Measurements from ENCODE around the gene RPS18. TPM values are rescaled to one million over a fixed set of nuclear protein-coding genes. Genes with fewer than 3 reads are reported as not detected.

The RPS18 gene
- total and polyA plus RNA-seq, 2 donors (not counting 1 experiment from before 2014, with no cell fraction given): 4,034 to 4,995 TPM

DNA sequence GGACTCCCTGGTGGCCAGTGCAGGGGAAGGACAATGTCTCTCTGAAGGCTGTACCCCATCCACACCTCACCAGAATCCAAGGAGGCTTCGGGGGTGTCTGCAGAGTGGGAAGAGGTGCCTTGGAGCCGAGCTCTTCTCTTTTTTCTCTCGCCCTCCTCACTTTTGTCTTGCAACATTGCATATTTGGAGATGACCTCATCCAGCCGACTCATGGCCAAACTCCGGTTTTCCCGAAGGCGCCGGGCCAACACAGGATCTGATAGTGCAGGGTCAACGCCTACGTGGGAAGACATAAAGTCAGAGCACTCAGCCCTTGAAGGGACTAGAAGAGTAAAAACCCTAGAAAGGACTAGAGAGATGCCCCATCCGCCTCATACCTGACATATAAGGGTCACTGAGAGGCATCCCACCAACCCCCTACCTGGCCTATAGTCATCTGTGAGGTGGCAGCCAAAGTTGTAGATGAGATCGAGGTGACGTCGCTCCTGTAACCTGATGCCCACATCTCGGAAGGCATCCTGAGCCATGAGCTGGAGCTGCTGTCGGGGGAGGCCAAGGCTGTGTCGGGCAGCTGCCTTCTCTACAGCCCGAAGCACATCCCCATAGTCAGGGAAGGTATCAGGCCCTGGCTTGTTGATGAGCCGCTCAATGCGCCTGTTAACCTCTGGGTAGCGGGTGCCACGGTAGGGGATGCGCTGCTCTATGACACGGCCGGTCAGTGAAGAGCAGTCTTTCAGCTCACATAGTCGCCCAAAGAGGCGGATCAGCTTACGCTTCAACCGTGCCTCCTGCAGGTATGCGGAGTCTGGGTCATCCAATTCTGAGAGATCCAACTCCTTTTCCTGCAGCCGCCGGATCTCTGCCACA lies 48.7 kb downstream of the RPS18 start:
- H3K4me3 ChIP-seq (replicated peaks in 1 of 4; ENCODE audit: control extremely low read depth in 1 of 4, insufficient read depth in 1 of 4, low read depth in 3 of 4, low read length in 4 of 4): peak overlapping the region; percentile 7 to 83 (median 24)
- no peak overlapping the region for H2AFZ ChIP-seq (ENCODE audit: low read length)
- DNase-seq (ENCODE audit: low read depth in 2 of 2): peak; percentile 93 to 94
- H3K4me2 ChIP-seq (ENCODE audit: extremely low read depth, insufficient read depth, low read length): peak overlapping the region; percentile 64
- peak overlapping the region; percentile 43 for H3K9ac ChIP-seq (ENCODE audit: insufficient read depth, low read length)
- H3K9me3 ChIP-seq (ENCODE audit: control insufficient read depth, insufficient read depth, low read depth, low read length): no peaks in the 10 kb centered on the region
- no peaks in the 10 kb centered on the region for H4K20me1 ChIP-seq (ENCODE audit: control insufficient read depth, extremely low read depth, insufficient read depth, low read length)
- TF ChIP-seq EZH2 (IDR thresholded peaks at IDR 0.05; ENCODE audit: low read length, missing control alignments): no peak
- H3K4me1 ChIP-seq (ENCODE audit: control insufficient read depth, extremely low read depth, insufficient read depth, low read length): peaks cover 39% of the 10 kb centered on the region
- H3K27me3 ChIP-seq (ENCODE audit: control insufficient read depth, insufficient read depth, low read length): no peaks in the 10 kb centered on the region
- peaks cover 14% of the 10 kb centered on the region for H3K36me3 ChIP-seq (ENCODE audit: control insufficient read depth, insufficient read depth, low read length)
- peaks cover 43% of the 10 kb centered on the region for H3K79me2 ChIP-seq (ENCODE audit: control insufficient read depth, insufficient read depth, low read length)
- H3K27ac ChIP-seq (ENCODE audit: insufficient read depth, low read length): peak overlapping the region; percentile 83

- Histone ChIP-seq H3K4me1 (ENCODE audit: control insufficient read depth, extremely low read depth, insufficient read depth, low read length) (peaks cover 39% of the 10 kb centered on the region), H2AFZ (ENCODE audit: low read length) (no peak overlapping the region), H4K20me1 (ENCODE audit: control insufficient read depth, extremely low read depth, insufficient read depth, low read length) (no peaks in the 10 kb centered on the region), H3K27ac (ENCODE audit: insufficient read depth, low read length) (peak overlapping the region; percentile 83), H3K27me3 (ENCODE audit: control insufficient read depth, insufficient read depth, low read length) (no peaks in the 10 kb centered on the region), H3K79me2 (ENCODE audit: control insufficient read depth, insufficient read depth, low read length) (peaks cover 43% of the 10 kb centered on the region), H3K9ac (ENCODE audit: insufficient read depth, low read length) (no peak overlapping the region), H3K36me3 (ENCODE audit: control insufficient read depth, insufficient read depth, low read length) (peaks cover 14% of the 10 kb centered on the region), H3K4me2 (ENCODE audit: extremely low read depth, insufficient read depth, low read length) (peak overlapping the region; percentile 90), H3K4me3 (replicated peaks in 1 of 4; ENCODE audit: control extremely low read depth in 1 of 4, insufficient read depth in 1 of 4, low read depth in 3 of 4, low read length in 4 of 4) (peak overlapping the region in 1 of 4 experiments; percentile 83), H3K9me3 (ENCODE audit: control insufficient read depth, insufficient read depth, low read depth, low read length) (no peaks in the 10 kb centered on the region)
- TF ChIP-seq EZH2 (IDR thresholded peaks at IDR 0.05; ENCODE audit: low read length, missing control alignments) (no peak), CTCF (conservative IDR thresholded peaks at IDR 0.05 in 1 of 2, IDR thresholded peaks at IDR 0.05 in 1 of 2; ENCODE audit: low read depth in 1 of 2, low read length in 2 of 2) (no peak)
- no peak for DNase-seq (ENCODE audit: low read depth in 2 of 2)
Observed at GRCh38 chr6:33321227-33321626, 49.4 kb downstream of the RPS18 start.

- Histone ChIP-seq H3K27me3 (ENCODE audit: control insufficient read depth, insufficient read depth, low read length) (no peaks in the 10 kb centered on the region), H4K20me1 (ENCODE audit: control insufficient read depth, extremely low read depth, insufficient read depth, low read length) (no peaks in the 10 kb centered on the region), H3K9ac (ENCODE audit: insufficient read depth, low read length) (peak overlapping the region; percentile 11), H3K79me2 (ENCODE audit: control insufficient read depth, insufficient read depth, low read length) (peaks cover 39% of the 10 kb centered on the region), H3K9me3 (ENCODE audit: control insufficient read depth, insufficient read depth, low read depth, low read length) (no peaks in the 10 kb centered on the region), H3K4me1 (ENCODE audit: control insufficient read depth, extremely low read depth, insufficient read depth, low read length) (peaks cover 34% of the 10 kb centered on the region), H3K27ac (ENCODE audit: insufficient read depth, low read length) (peak overlapping the region; percentile 83), H2AFZ (ENCODE audit: low read length) (peak overlapping the region; percentile 95), H3K4me2 (ENCODE audit: extremely low read depth, insufficient read depth, low read length) (peak overlapping the region; percentile 96), H3K36me3 (ENCODE audit: control insufficient read depth, insufficient read depth, low read length) (peaks cover 9% of the 10 kb centered on the region), H3K4me3 (replicated peaks in 1 of 4; ENCODE audit: control extremely low read depth in 1 of 4, insufficient read depth in 1 of 4, low read depth in 3 of 4, low read length in 4 of 4) (peak overlapping the region; percentile 83 to 95 (median 88))
- TF ChIP-seq EZH2 (IDR thresholded peaks at IDR 0.05; ENCODE audit: low read length, missing control alignments) (no peak), CTCF (conservative IDR thresholded peaks at IDR 0.05 in 1 of 2, IDR thresholded peaks at IDR 0.05 in 1 of 2; ENCODE audit: low read depth in 1 of 2, low read length in 2 of 2) (no peak)
- DNase-seq (ENCODE audit: low read depth in 2 of 2): no peak
Observed at GRCh38 chr6:33323623-33323948, 51.7 kb downstream of the RPS18 start.

Data from fibroblast of lung (primary cell).